GM12878 (cell line): ENCODE data around the gene NFKBIB. TPM values are rescaled to one million over a fixed set of nuclear protein-coding genes. Genes with fewer than 3 reads are reported as not detected.
A peak's percentile ranks its signal among the peaks of the same experiment; 100 is the strongest.

Experiments used
- CBX5 ChIP-seq: sonication (generic); IDR thresholded peaks from 2 replicates; pipeline ENCODE4 v1.6.1; 2016; ENCODE audit warnings: low read depth, moderate library complexity, mild to moderate bottlenecking, inconsistent platforms
- CEBPB ChIP-seq, 2 experiments: fragments of 150-350 bp in 1 of 2; IDR thresholded peaks; 2 replicates each; pipeline ENCODE4 v1.6.1; 2012 to 2014; ENCODE audit warnings: low read depth in 2 of 2, low read length in 2 of 2, borderline replicate concordance in 1 of 2, inconsistent platforms in 1 of 2
- CREB1 ChIP-seq: IDR thresholded peaks from 2 replicates; pipeline ENCODE4 v1.6.1; 2012; ENCODE audit warnings: low read depth, mild to moderate bottlenecking, inconsistent platforms
- EP300 ChIP-seq, 2 experiments: fragments of 150-350 bp in 1 of 2; IDR thresholded peaks; 2 replicates each; pipeline ENCODE4 v1.6.1; 2011 to 2012; ENCODE audit warnings: low read depth in 2 of 2, low read length in 2 of 2, borderline replicate concordance in 1 of 2, improper control_type of control experiment in 1 of 2, inconsistent platforms in 1 of 2; ENCODE audit not compliant: control insufficient read depth in 1 of 2
- ETV6 ChIP-seq, 2 experiments: fragments of 450-650 bp in 1 of 2; IDR thresholded peaks in 1 of 2; conservative IDR thresholded peaks in 1 of 2; 2 replicates each; pipeline ENCODE4 v1.6.1; 2014; ENCODE audit warnings: antibody characterized with exemption in 1 of 2, borderline replicate concordance in 1 of 2, low read depth in 1 of 2, mild to moderate bottlenecking in 1 of 2, moderate library complexity in 1 of 2
- EZH2 ChIP-seq: IDR thresholded peaks from 2 replicates; pipeline ENCODE4 v1.6.1; 2012; ENCODE audit warnings: low read depth, mild to moderate bottlenecking, control low read depth, inconsistent platforms, low read length, borderline replicate concordance; ENCODE audit not compliant: control insufficient read depth
- GABPA ChIP-seq: IDR thresholded peaks from 2 replicates; pipeline ENCODE4 v1.6.1; 2014; ENCODE audit warnings: antibody characterized with exemption, low read depth, mild to moderate bottlenecking, inconsistent platforms
- HDGF ChIP-seq: fragments of 450-650 bp; IDR thresholded peaks from 2 replicates; pipeline ENCODE4 v1.6.1; 2016; ENCODE audit warnings: antibody characterized with exemption
- NR2C1 ChIP-seq: fragments of 450-650 bp; IDR thresholded peaks from 2 replicates; pipeline ENCODE4 v1.6.1; 2017; ENCODE audit warnings: antibody characterized with exemption, mild to moderate bottlenecking, moderate library complexity
- POU2F2 ChIP-seq: IDR thresholded peaks from 3 replicates; pipeline ENCODE4 v1.6.1; 2011; ENCODE audit warnings: low read depth, mild to moderate bottlenecking, low read length, borderline replicate concordance
- SIN3A ChIP-seq: IDR thresholded peaks from 2 replicates; pipeline ENCODE4 v1.6.1; 2012; ENCODE audit warnings: low read depth, low read length, improper control_type of control experiment
- SIX5 ChIP-seq: IDR thresholded peaks from 2 replicates; pipeline ENCODE4 v1.6.1; 2011; ENCODE audit warnings: mild to moderate bottlenecking, low read depth, low read length, moderate library complexity; ENCODE audit not compliant: severe bottlenecking
- SP1 ChIP-seq: IDR thresholded peaks from one replicate; pipeline ENCODE4 v1.6.1; 2011; ENCODE audit warnings: low read depth, low read length
- SPI1 ChIP-seq: IDR thresholded peaks from 2 replicates; pipeline ENCODE4 v1.6.1; 2011; ENCODE audit warnings: low read depth, mild to moderate bottlenecking, low read length, moderate library complexity, borderline replicate concordance; ENCODE audit not compliant: insufficient read depth
- STAT3 ChIP-seq: IDR thresholded peaks from 2 replicates; pipeline ENCODE4 v1.6.1; 2011; ENCODE audit warnings: low read depth, low read length, improper control_type of control experiment
- TCF7 ChIP-seq: IDR thresholded peaks from 2 replicates; pipeline ENCODE4 v1.6.1; 2014; ENCODE audit warnings: antibody characterized with exemption, borderline replicate concordance
- ZZZ3 ChIP-seq: IDR thresholded peaks from 2 replicates; pipeline ENCODE4 v1.6.1; 2011; ENCODE audit warnings: low read depth; ENCODE audit not compliant: control insufficient read depth, insufficient read length
- polyA plus RNA-seq, 11 experiments: library from polyadenylated mRNA; depleted of rRNA in 4 of 11; unstranded in 6 of 11; stranded (reverse) in 5 of 11; fragments of >200 nt; fragmentation: Nextera tagmentation in 4 of 11; fragmentation: Illumina TruSeq in 1 of 11; extraction: Ambion mirVana in 4 of 11; extraction: Trizol in 1 of 11; gene quantifications; 1 replicate in 1 of 11; 2 replicates in 10 of 11; pipeline versions ENCODE4 v1.2.1 to v1.2.3, GENCODE V29; 2011 to 2016; ENCODE audit warnings: inconsistent platforms in 2 of 11, missing spikeins in 2 of 11, low read depth in 1 of 11
- total RNA-seq, 4 experiments: library from RNA; depleted of rRNA in 3 of 4; stranded (reverse); fragments of >200 nt in 3 of 4; fragmentation: Illumina TruSeq in 1 of 4; extraction: Trizol in 1 of 4; gene quantifications; 2 replicates each; pipeline versions ENCODE4 v1.2.1 to v1.2.3, GENCODE V29; 2013 to 2021
- TF ChIP-seq, protein P1 (sequence below), 3 experiments: IDR thresholded peaks in 2 of 3; conservative IDR thresholded peaks in 1 of 3; 2 replicates each; pipeline ENCODE4 v1.5.1; 2011; ENCODE audit warnings: low read depth in 3 of 3, low read length in 3 of 3, mild to moderate bottlenecking in 3 of 3, control low read depth in 2 of 3, moderate library complexity in 2 of 3, inconsistent platforms in 1 of 3, mixed read lengths in 1 of 3; ENCODE audit not compliant: control insufficient read depth in 2 of 3, insufficient read depth in 1 of 3; ENCODE audit errors: extremely low read depth in 1 of 3
- TF ChIP-seq, protein P2 (sequence below): fragments of 450-650 bp; IDR thresholded peaks from 2 replicates; pipeline ENCODE4 v1.6.1; 2017; ENCODE audit warnings: mild to moderate bottlenecking
- TF ChIP-seq, protein P3 (sequence below): fragments of 450-650 bp; IDR thresholded peaks from 2 replicates; pipeline ENCODE4 v1.6.1; 2017; ENCODE audit warnings: antibody characterized with exemption, mild to moderate bottlenecking, moderate library complexity
- TF ChIP-seq, protein P4 (sequence below): IDR thresholded peaks from 2 replicates; pipeline ENCODE4 v1.6.1; 2011; ENCODE audit warnings: low read depth, low read length, improper control_type of control experiment, borderline replicate concordance

The NFKBIB gene
- total and polyA plus RNA-seq, 10 of the 15 experiments (the other 5 are each of a cell fraction or from before 2014, with no cell fraction given) = 1.2 to 60.9 (median 31.0) TPM

DNA sequence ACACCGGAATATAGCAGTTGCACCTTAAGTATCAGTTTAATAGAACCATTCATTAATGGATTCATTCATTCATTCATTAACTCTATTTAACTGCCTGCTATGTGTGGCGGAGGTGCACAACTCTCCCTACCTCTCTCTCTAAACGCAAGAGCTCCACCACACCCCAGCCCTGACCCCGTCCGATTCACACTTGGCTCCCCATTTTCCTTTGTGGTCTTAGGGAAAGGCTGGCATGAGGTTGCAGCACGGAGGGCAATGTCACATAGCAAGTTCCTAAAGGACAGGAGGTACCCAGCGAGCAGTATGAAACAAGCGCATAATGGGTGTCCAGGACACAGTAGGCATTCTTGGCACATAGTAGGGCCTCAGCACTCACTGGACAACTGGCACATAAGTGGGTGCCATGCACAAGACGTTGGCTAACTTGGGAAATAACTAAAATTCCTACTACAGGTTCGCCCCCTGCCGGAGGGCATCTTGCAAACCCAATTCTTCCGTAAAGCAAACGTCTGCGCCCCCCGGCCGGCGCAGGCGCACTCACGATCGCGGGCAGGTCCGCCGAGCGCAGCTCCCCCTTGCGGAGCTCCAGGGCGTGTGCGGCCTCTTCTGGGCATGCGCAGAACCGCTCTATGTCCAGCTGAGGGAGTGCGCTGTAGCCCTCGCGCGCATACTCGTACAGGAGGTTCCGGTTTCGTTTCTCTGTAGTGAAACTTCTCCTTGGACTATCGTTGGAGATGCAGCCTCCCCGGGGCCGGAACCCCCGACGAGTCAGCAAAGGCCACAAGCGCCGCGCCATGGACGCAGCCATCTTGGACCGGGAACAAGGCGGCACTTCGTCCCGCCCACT, 30.4 kb downstream of the NFKBIB start, which contains the start of gene SARS2 (continued):
- TF ChIP-seq, protein P1, sequence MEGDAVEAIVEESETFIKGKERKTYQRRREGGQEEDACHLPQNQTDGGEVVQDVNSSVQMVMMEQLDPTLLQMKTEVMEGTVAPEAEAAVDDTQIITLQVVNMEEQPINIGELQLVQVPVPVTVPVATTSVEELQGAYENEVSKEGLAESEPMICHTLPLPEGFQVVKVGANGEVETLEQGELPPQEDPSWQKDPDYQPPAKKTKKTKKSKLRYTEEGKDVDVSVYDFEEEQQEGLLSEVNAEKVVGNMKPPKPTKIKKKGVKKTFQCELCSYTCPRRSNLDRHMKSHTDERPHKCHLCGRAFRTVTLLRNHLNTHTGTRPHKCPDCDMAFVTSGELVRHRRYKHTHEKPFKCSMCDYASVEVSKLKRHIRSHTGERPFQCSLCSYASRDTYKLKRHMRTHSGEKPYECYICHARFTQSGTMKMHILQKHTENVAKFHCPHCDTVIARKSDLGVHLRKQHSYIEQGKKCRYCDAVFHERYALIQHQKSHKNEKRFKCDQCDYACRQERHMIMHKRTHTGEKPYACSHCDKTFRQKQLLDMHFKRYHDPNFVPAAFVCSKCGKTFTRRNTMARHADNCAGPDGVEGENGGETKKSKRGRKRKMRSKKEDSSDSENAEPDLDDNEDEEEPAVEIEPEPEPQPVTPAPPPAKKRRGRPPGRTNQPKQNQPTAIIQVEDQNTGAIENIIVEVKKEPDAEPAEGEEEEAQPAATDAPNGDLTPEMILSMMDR (IDR thresholded peaks at IDR 0.05 in 2 of 3, conservative IDR thresholded peaks at IDR 0.05 in 1 of 3; ENCODE audit: control insufficient read depth in 2 of 3, extremely low read depth in 1 of 3, insufficient read depth in 1 of 3, low read depth in 3 of 3, low read length in 3 of 3) = peak; percentile 98 to 100 (median 99); a peak in 5 of 6 replicates
- 0 out of 4 replicates have a peak, but pooled peaks of 1 of the 2 experiments have one; percentile 13 for TF ChIP-seq CEBPB (IDR thresholded peaks at IDR 0.05; ENCODE audit: borderline replicate concordance in 1 of 2, low read depth in 2 of 2, low read length in 2 of 2)
- TF ChIP-seq STAT3 = no peak
- TF ChIP-seq, protein P2, sequence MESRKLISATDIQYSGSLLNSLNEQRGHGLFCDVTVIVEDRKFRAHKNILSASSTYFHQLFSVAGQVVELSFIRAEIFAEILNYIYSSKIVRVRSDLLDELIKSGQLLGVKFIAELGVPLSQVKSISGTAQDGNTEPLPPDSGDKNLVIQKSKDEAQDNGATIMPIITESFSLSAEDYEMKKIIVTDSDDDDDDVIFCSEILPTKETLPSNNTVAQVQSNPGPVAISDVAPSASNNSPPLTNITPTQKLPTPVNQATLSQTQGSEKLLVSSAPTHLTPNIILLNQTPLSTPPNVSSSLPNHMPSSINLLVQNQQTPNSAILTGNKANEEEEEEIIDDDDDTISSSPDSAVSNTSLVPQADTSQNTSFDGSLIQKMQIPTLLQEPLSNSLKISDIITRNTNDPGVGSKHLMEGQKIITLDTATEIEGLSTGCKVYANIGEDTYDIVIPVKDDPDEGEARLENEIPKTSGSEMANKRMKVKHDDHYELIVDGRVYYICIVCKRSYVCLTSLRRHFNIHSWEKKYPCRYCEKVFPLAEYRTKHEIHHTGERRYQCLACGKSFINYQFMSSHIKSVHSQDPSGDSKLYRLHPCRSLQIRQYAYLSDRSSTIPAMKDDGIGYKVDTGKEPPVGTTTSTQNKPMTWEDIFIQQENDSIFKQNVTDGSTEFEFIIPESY = no peak
- TF ChIP-seq SPI1 = no peak
- TF ChIP-seq ZZZ3 = no peak
- TF ChIP-seq SIX5 = peak; percentile 36
- TF ChIP-seq CREB1 = no peak
- TF ChIP-seq CBX5 = no peak
- TF ChIP-seq HDGF = no peak
- peak in 1 of 2 experiments; percentile 27; a peak in 1 of 4 replicates for TF ChIP-seq EP300 (IDR thresholded peaks at IDR 0.05; ENCODE audit: borderline replicate concordance in 1 of 2, control insufficient read depth in 1 of 2, low read depth in 2 of 2, low read length in 2 of 2)
- TF ChIP-seq SP1 = no peak
- no peak for TF ChIP-seq GABPA
- TF ChIP-seq, protein P3, sequence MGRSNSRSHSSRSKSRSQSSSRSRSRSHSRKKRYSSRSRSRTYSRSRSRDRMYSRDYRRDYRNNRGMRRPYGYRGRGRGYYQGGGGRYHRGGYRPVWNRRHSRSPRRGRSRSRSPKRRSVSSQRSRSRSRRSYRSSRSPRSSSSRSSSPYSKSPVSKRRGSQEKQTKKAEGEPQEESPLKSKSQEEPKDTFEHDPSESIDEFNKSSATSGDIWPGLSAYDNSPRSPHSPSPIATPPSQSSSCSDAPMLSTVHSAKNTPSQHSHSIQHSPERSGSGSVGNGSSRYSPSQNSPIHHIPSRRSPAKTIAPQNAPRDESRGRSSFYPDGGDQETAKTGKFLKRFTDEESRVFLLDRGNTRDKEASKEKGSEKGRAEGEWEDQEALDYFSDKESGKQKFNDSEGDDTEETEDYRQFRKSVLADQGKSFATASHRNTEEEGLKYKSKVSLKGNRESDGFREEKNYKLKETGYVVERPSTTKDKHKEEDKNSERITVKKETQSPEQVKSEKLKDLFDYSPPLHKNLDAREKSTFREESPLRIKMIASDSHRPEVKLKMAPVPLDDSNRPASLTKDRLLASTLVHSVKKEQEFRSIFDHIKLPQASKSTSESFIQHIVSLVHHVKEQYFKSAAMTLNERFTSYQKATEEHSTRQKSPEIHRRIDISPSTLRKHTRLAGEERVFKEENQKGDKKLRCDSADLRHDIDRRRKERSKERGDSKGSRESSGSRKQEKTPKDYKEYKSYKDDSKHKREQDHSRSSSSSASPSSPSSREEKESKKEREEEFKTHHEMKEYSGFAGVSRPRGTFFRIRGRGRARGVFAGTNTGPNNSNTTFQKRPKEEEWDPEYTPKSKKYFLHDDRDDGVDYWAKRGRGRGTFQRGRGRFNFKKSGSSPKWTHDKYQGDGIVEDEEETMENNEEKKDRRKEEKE = no peak
- no peak for TF ChIP-seq SIN3A
- TF ChIP-seq NR2C1 = peak; percentile 10; the same call in 1 of the 2 replicates
- no peak for TF ChIP-seq ETV6 (conservative IDR thresholded peaks at IDR 0.05 in 1 of 2, IDR thresholded peaks at IDR 0.05 in 1 of 2; ENCODE audit: borderline replicate concordance in 1 of 2, low read depth in 1 of 2)
- TF ChIP-seq, protein P4, sequence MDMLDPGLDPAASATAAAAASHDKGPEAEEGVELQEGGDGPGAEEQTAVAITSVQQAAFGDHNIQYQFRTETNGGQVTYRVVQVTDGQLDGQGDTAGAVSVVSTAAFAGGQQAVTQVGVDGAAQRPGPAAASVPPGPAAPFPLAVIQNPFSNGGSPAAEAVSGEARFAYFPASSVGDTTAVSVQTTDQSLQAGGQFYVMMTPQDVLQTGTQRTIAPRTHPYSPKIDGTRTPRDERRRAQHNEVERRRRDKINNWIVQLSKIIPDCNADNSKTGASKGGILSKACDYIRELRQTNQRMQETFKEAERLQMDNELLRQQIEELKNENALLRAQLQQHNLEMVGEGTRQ = no peak
- TF ChIP-seq TCF7 = no peak
- TF ChIP-seq EZH2 = no peak
- TF ChIP-seq POU2F2 = no peak; the same call in 2 of the 3 replicates
